ENCODE results near the gene LRRC74B.
"Not testable (repeated sequence)": the region's sequence is repeated elsewhere in the genome, so short reads cannot be mapped to it uniquely, and the experiment has no call there.

LRRC74B gene

GRCh38 chr22:21032868-21033688 lies 12.7 kb upstream of the LRRC74B start:
- no peak for DNase-seq

- no peak for DNase-seq
These were observed 11.9 kb upstream of the LRRC74B start for GRCh38 chr22:21033895-21034294.

GRCh38 chr22:21034989-21035388 lies 10.8 kb upstream of the LRRC74B start:
- DNase-seq, result no peak

- DNase-seq, result no peak
These were observed 7.3 kb upstream of the LRRC74B start for GRCh38 chr22:21038405-21038804.

- DNase-seq, result not testable (repeated sequence)
These were observed 6.6 kb upstream of the LRRC74B start for GRCh38 chr22:21039158-21039557.

GRCh38 chr22:21041937-21042336 lies 3.8 kb upstream of the LRRC74B start:
- DNase-seq, result no peak

GRCh38 chr22:21042978-21043859 lies 2.5 kb upstream of the LRRC74B start:
- no peak for DNase-seq

- no peak for DNase-seq
These were observed 1.7 kb upstream of the LRRC74B start for GRCh38 chr22:21043860-21044535.

GRCh38 chr22:21044931-21045584 lies 688 bp upstream of the LRRC74B start:
- DNase-seq, result no peak

GRCh38 chr22:21047035-21047661 lies 1.4 kb downstream of the LRRC74B start:
- no peak for DNase-seq

- DNase-seq, result no peak
These were observed 2.0 kb downstream of the LRRC74B start for GRCh38 chr22:21047730-21048129.

GRCh38 chr22:21048448-21048847 lies 2.7 kb downstream of the LRRC74B start:
- DNase-seq, result not testable (repeated sequence)

GRCh38 chr22:21048965-21049364 lies 3.2 kb downstream of the LRRC74B start:
- not testable (repeated sequence) for DNase-seq

GRCh38 chr22:21051145-21051830 lies 5.5 kb downstream of the LRRC74B start:
- DNase-seq, result no peak

- DNase-seq, result no peak
These were observed 6.2 kb downstream of the LRRC74B start for GRCh38 chr22:21051831-21052400.

GRCh38 chr22:21052715-21053459 lies 7.1 kb downstream of the LRRC74B start:
- DNase-seq, result no peak

- DNase-seq, result no peak
These were observed 8.4 kb downstream of the LRRC74B start for GRCh38 chr22:21054046-21054713.

- no peak for DNase-seq
These were observed 9.2 kb downstream of the LRRC74B start for GRCh38 chr22:21054714-21055563.

GRCh38 chr22:21055564-21055834 lies 9.8 kb downstream of the LRRC74B start:
- no peak for DNase-seq

Measured in CD4-positive, alpha-beta T cell treated with Interleukin-12 subunit alpha and Interleukin-12 subunit beta, for 1 hour (primary cell).